CD4-positive, CD25-positive, alpha-beta regulatory T cell (primary cell): ENCODE results near the gene ADGRG6. TPM values are rescaled to one million over a fixed set of nuclear protein-coding genes. Genes with fewer than 3 reads are reported as not detected.

ENCODE experiments used
- ATAC-seq, 2 donors: fragments of 150-1000 bp; cut with Tn5 transposase; one replicate each; pipeline ENCODE4 v1.10.0; 2021; ENCODE audit warnings: low read depth in 2 of 2, moderate number of reproducible peaks in 2 of 2, moderate library complexity in 1 of 2
- DNase-seq, 3 donors: peaks; one replicate each; pipeline versions ENCODE4 v3.0.0 to v3.0.0-alpha.2; 2012 to 2022; ENCODE audit warnings: mixed read lengths in 1 of 3
- H3K27ac ChIP-seq: one replicate; pipeline ENCODE4 v1.7.0; 2013; ENCODE audit warnings: mild to moderate bottlenecking, low read length; ENCODE audit not compliant: insufficient read depth, poor library complexity, severe bottlenecking
- H3K27me3 ChIP-seq: one replicate; pipeline ENCODE4 v1.7.0; 2013; ENCODE audit warnings: low read length; ENCODE audit not compliant: control insufficient read depth, insufficient read depth
- H3K36me3 ChIP-seq: one replicate; pipeline ENCODE4 v1.7.0; 2013; ENCODE audit warnings: mild to moderate bottlenecking, low read length, moderate library complexity; ENCODE audit not compliant: control insufficient read depth, insufficient read depth
- H3K4me1 ChIP-seq: 2 replicates; pipeline ENCODE4 v1.7.0; 2013; ENCODE audit warnings: mild to moderate bottlenecking, low read length; ENCODE audit not compliant: insufficient read depth, control insufficient read depth, poor library complexity, severe bottlenecking
- H3K4me3 ChIP-seq: one replicate; pipeline ENCODE4 v1.7.0; 2013; ENCODE audit warnings: low read depth, mild to moderate bottlenecking, low read length, moderate library complexity
- H3K9me3 ChIP-seq, 2 experiments: 1 replicate in 1 of 2; 2 replicates in 1 of 2; pipeline ENCODE4 v1.7.0; 2013; ENCODE audit warnings: low read length in 2 of 2, mild to moderate bottlenecking in 1 of 2, moderate library complexity in 1 of 2; ENCODE audit not compliant: control insufficient read depth in 2 of 2
- H3K27ac Mint-ChIP-seq, 3 donors: one replicate each; pipeline ENCODE4 v1.8.0; 2020 to 2022; ENCODE audit warnings: mild to moderate bottlenecking in 3 of 3, mixed read lengths in 3 of 3, moderate library complexity in 2 of 3
- H3K27me3 Mint-ChIP-seq: one replicate; pipeline ENCODE4 v1.8.0; 2022; ENCODE audit warnings: mild to moderate bottlenecking, mixed read lengths
- H3K36me3 Mint-ChIP-seq: one replicate; pipeline ENCODE4 v1.8.0; 2020; ENCODE audit warnings: mixed read lengths
- H3K4me1 Mint-ChIP-seq, 4 donors: one replicate each; pipeline ENCODE4 v1.8.0; 2020 to 2022; ENCODE audit warnings: mixed read lengths in 4 of 4, mild to moderate bottlenecking in 1 of 4
- H3K4me3 Mint-ChIP-seq, 4 donors: one replicate each; pipeline ENCODE4 v1.8.0; 2020 to 2022; ENCODE audit warnings: mild to moderate bottlenecking in 4 of 4, mixed read lengths in 4 of 4, moderate library complexity in 3 of 4
- H3K9me3 Mint-ChIP-seq, 7 donors: one replicate each; pipeline ENCODE4 v1.8.0; 2020 to 2022; ENCODE audit warnings: mixed read lengths in 7 of 7, mild to moderate bottlenecking in 3 of 7, moderate library complexity in 2 of 7
- polyA plus RNA-seq, 4 donors: library from polyadenylated mRNA; unstranded; fragments of 300-500 nt; fragmentation: Illumina TruSeq; gene quantifications; one replicate each; pipeline ENCODE4 v1.2.3, GENCODE V29; 2021
- total RNA-seq: library from RNA; stranded (reverse); gene quantifications from one replicate; pipeline ENCODE4 v1.2.3, GENCODE V29; 2022

Gene ADGRG6
- total and polyA plus RNA-seq, 5 donors from 2014 or later: 0.74 TPM; not detected in 4

DNA sequence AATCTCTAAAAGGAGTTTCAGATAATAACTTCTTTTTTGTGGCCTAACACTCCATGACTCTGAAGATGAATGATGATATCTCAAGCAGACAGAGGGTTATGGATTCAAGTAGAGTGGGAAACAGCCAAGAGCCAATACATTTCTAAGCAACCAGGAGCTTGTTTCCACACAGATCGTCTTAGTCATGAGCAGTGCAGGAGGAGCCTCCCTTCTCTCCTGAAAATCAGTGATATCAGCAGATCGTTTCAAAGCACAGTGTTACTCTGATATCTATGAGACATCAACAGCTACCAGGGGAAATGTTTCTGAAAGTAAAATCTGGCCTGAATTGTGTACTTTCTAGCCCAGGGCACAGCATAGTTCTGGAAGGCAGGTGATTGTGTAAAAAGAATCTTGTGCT, 11.5 kb downstream of the ADGRG6 start:
- Mint-ChIP-seq H3K4me3 (no peak overlapping the region), H3K4me1 (no peaks in the 10 kb centered on the region), H3K27ac (no peak overlapping the region), H3K27me3 (peaks cover 7% of the 10 kb centered on the region), H3K9me3 (peaks cover 0 to 4% (median 0%) of the 10 kb centered on the region in 7 donors), H3K36me3 (no peaks in the 10 kb centered on the region)
- Histone ChIP-seq H3K9me3 (no peaks in the 10 kb centered on the region), H3K4me3 (no peak overlapping the region), H3K27me3 (no peaks in the 10 kb centered on the region), H3K36me3 (no peaks in the 10 kb centered on the region), H3K4me1 (no peaks in the 10 kb centered on the region), H3K27ac (no peak overlapping the region)
- no peak for ATAC-seq
- DNase-seq: no peak

- ATAC-seq: no peak
- no peaks in the 10 kb centered on the region for H3K36me3 Mint-ChIP-seq
Observed at GRCh38 chr6:142316791-142317368, 15.1 kb downstream of the ADGRG6 start.

GRCh38 chr6:142318714-142319113, 16.9 kb downstream of the ADGRG6 start:
- DNase-seq: no peak
- H3K4me1 Mint-ChIP-seq: no peaks in the 10 kb centered on the region

More at GRCh38 chr6:142316791-142317368, 15.1 kb downstream of the ADGRG6 start:
- DNase-seq: no peak
- Mint-ChIP-seq H3K9me3 (no peaks in the 10 kb centered on the region), H3K4me3 (no peak overlapping the region), H3K4me1 (no peaks in the 10 kb centered on the region), H3K27ac (no peak overlapping the region), H3K27me3 (no peaks in the 10 kb centered on the region)
- no peaks in the 10 kb centered on the region for H3K9me3 ChIP-seq
- H3K27me3 ChIP-seq: no peaks in the 10 kb centered on the region
- no peaks in the 10 kb centered on the region for H3K4me1 ChIP-seq
- no peaks in the 10 kb centered on the region for H3K36me3 ChIP-seq
- no peak overlapping the region for H3K27ac ChIP-seq
- H3K4me3 ChIP-seq: no peak overlapping the region

DNA sequence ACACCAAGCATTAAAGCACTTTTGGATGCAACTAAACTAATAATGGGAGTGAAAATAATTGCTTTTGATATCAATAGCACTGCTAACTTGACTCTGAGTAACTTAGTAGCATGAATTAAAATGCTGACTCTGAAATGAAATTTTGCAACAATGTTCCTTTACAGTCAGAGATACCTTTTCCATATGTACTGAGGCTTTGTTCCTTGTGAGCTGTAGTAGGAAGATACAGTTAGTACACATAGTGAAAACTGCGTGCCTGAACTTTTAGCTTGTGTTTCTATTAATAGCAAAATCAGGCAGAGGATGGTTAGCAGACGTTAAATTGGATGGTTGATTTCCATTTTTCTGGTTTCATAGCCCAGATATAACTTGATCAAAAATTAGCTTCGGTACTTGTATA, 18.6 kb downstream of the ADGRG6 start:
- H3K36me3 ChIP-seq: no peaks in the 10 kb centered on the region
- DNase-seq (no peak), ATAC-seq (no peak)
- Mint-ChIP-seq H3K27me3 (no peaks in the 10 kb centered on the region), H3K4me3 (no peak overlapping the region), H3K4me1 (no peaks in the 10 kb centered on the region), H3K9me3 (no peaks in the 10 kb centered on the region), H3K36me3 (no peaks in the 10 kb centered on the region), H3K27ac (no peak overlapping the region)
- H3K27ac ChIP-seq: no peak overlapping the region
- H3K27me3 ChIP-seq: no peaks in the 10 kb centered on the region
- no peak overlapping the region for H3K4me3 ChIP-seq
- H3K4me1 ChIP-seq: no peaks in the 10 kb centered on the region
- no peaks in the 10 kb centered on the region for H3K9me3 ChIP-seq

More at GRCh38 chr6:142318714-142319113, 16.9 kb downstream of the ADGRG6 start:
- Mint-ChIP-seq H3K36me3 (no peaks in the 10 kb centered on the region), H3K27me3 (no peaks in the 10 kb centered on the region), H3K4me3 (no peak overlapping the region), H3K27ac (no peak overlapping the region), H3K9me3 (no peaks in the 10 kb centered on the region)
- Histone ChIP-seq H3K9me3 (no peaks in the 10 kb centered on the region), H3K27ac (no peak overlapping the region), H3K4me3 (no peak overlapping the region), H3K27me3 (no peaks in the 10 kb centered on the region), H3K36me3 (no peaks in the 10 kb centered on the region), H3K4me1 (no peaks in the 10 kb centered on the region)
- ATAC-seq: no peak

DNA sequence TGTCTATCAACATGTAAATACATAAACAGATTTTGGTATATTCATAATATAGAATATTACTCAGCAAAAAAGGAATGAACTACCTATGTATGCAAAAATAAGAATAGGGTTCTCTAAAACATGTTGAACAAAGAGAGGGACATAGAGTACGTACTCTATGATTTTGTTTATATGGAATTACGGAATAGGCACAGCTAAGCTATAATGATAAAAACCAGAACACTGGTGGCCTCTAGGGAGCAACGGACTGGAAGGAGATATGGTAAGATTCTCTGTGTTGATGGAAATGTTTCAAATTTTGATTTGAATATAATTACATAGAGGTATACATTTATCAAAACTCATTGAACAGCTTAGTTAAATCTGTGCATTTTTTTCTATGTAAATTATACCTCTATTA, 19.6 kb downstream of the ADGRG6 start:
- Histone ChIP-seq H3K27me3 (no peaks in the 10 kb centered on the region), H3K4me1 (no peaks in the 10 kb centered on the region), H3K36me3 (no peaks in the 10 kb centered on the region), H3K9me3 (no peaks in the 10 kb centered on the region), H3K4me3 (no peak overlapping the region), H3K27ac (no peak overlapping the region)
- Mint-ChIP-seq H3K4me3 (no peak overlapping the region), H3K9me3 (no peaks in the 10 kb centered on the region), H3K27me3 (no peaks in the 10 kb centered on the region), H3K27ac (no peak overlapping the region), H3K4me1 (no peaks in the 10 kb centered on the region), H3K36me3 (no peaks in the 10 kb centered on the region)
- no peak for DNase-seq
- ATAC-seq: no peak

DNA sequence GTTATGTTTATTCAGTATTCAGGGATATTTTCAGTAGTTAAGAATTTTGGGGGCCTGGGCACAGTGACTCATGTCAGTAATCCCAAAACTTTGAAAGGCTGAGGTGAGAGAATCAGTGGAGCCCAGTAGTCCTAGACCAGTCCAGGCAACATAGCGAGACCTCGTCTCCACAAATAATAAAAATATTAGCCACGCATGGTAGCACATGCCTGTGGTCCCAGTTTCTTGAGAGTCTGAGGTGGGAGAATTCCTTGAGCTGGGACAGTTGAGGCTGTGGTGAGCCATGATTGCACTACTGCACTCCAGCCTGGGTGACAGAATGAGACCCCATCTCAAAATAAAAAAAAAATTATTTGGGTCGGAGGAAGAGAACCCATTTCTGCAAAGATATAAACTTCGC, 20.3 kb downstream of the ADGRG6 start:
- H3K4me1 Mint-ChIP-seq: no peaks in the 10 kb centered on the region
- Histone ChIP-seq H3K27me3 (no peaks in the 10 kb centered on the region), H3K4me3 (no peak overlapping the region), H3K9me3 (no peaks in the 10 kb centered on the region), H3K4me1 (no peaks in the 10 kb centered on the region), H3K27ac (no peak overlapping the region), H3K36me3 (no peaks in the 10 kb centered on the region)
- no peaks in the 10 kb centered on the region for H3K36me3 Mint-ChIP-seq
- H3K9me3 Mint-ChIP-seq: no peaks in the 10 kb centered on the region
- DNase-seq: no peak
- no peaks in the 10 kb centered on the region for H3K27me3 Mint-ChIP-seq
- ATAC-seq: no peak
- no peak overlapping the region for H3K27ac Mint-ChIP-seq
- H3K4me3 Mint-ChIP-seq: no peak overlapping the region

GRCh38 chr6:142322504-142323198, 20.8 kb downstream of the ADGRG6 start:
- no peaks in the 10 kb centered on the region for H3K4me1 ChIP-seq
- ATAC-seq (no peak), DNase-seq (no peak)
- Mint-ChIP-seq H3K27ac (no peak overlapping the region), H3K27me3 (no peaks in the 10 kb centered on the region), H3K4me1 (no peaks in the 10 kb centered on the region), H3K9me3 (no peaks in the 10 kb centered on the region), H3K36me3 (no peaks in the 10 kb centered on the region), H3K4me3 (no peak overlapping the region)
- H3K27me3 ChIP-seq: no peaks in the 10 kb centered on the region
- no peak overlapping the region for H3K27ac ChIP-seq
- no peaks in the 10 kb centered on the region for H3K9me3 ChIP-seq
- H3K36me3 ChIP-seq: no peaks in the 10 kb centered on the region
- no peak overlapping the region for H3K4me3 ChIP-seq

DNA sequence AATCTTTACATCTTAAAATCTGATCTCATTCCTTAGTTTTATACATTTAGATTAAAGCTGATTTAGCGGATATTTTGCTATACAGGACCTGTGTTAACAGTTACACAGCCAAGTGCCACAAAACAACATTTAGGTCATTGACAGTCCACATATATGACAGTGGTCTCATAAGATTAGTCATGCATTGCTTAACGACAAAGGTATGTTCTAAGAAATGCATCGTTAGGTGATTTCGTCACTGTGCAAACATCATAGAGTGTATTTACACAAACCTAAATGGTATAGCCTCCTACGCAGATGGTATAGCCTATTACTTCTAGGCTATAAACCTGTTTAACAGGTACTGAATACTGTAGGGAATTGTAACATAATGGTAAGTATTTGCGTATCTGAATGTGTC, 21.6 kb downstream of the ADGRG6 start:
- Mint-ChIP-seq H3K4me3 (no peak overlapping the region), H3K4me1 (no peaks in the 10 kb centered on the region), H3K9me3 (no peaks in the 10 kb centered on the region), H3K36me3 (no peaks in the 10 kb centered on the region), H3K27ac (no peak overlapping the region), H3K27me3 (no peaks in the 10 kb centered on the region)
- ATAC-seq: no peak
- no peaks in the 10 kb centered on the region for H3K27me3 ChIP-seq
- no peaks in the 10 kb centered on the region for H3K9me3 ChIP-seq
- H3K36me3 ChIP-seq: no peaks in the 10 kb centered on the region
- H3K4me3 ChIP-seq: no peak overlapping the region
- no peaks in the 10 kb centered on the region for H3K4me1 ChIP-seq
- no peak for DNase-seq
- no peak overlapping the region for H3K27ac ChIP-seq
